GM18511 (cell line): Measurements from ENCODE around the gene AJM1.
A peak's percentile ranks its signal among the peaks of the same experiment; 100 is the strongest.

Experiments used
- ATAC-seq: cut with Tn5 transposase; IDR thresholded peaks from one replicate; pipeline ENCODE4 v1.9.1; 2021; ENCODE audit warnings: mild to moderate bottlenecking, moderate library complexity; ENCODE audit not compliant: unreplicated experiment

Gene AJM1

GRCh38 chr9:136853596-136854112 lies 11.4 kb downstream of the AJM1 start:
- no peak for ATAC-seq

- no peak for ATAC-seq
These were observed 12.0 kb downstream of the AJM1 start for GRCh38 chr9:136854113-136854841.

DNA sequence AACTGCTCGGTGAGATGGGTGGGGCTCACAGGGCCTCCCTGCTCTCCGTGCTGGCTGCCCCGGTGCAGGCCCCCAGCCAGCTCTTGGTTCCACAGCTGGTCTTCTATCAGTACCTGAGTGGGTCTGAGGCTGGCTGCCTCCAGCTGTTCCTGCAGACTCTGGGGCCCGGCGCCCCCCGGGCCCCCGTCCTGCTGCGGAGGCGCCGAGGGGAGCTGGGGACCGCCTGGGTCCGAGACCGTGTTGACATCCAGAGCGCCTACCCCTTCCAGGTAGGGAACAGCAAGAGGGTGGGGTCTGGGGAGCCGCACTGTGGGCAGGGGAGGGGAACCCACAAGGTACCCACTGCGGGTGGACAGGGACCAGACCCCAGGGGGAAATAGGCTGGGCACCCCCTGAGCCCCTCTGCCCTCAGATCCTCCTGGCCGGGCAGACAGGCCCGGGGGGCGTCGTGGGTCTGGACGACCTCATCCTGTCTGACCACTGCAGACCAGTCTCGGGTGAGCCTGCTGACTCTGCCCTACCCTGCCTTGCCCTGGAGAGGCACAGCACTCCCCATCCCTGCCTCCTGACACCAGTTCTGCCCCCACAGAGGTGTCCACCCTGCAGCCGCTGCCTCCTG lies 12.7 kb downstream of the AJM1 start:
- ATAC-seq = no peak

GRCh38 chr9:136855461-136856078 lies 13.3 kb downstream of the AJM1 start:
- ATAC-seq = no peak

- no peak for ATAC-seq
These were observed 13.8 kb downstream of the AJM1 start for GRCh38 chr9:136856079-136856476.

DNA sequence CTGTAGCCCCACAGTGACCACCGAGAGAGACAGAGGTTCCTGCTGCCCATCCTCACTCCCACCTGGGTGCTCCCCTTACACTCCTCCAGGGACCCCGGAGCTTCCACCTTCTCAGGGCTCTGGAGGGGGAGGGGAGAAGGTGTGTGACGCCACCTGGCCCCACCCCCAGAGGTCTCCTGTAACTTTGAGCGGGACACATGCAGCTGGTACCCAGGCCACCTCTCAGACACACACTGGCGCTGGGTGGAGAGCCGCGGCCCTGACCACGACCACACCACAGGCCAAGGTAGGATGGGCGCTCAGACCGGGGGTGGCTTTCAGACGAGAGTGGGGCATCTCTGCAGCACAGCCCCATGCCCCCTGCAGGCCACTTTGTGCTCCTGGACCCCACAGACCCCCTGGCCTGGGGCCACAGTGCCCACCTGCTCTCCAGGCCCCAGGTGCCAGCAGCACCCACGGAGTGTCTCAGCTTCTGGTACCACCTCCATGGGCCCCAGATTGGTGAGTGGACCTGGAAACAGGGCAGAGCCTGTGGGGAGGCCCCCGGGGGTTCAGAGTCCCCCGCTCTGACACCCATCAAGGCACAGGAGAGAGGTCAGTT lies 14.4 kb downstream of the AJM1 start:
- no peak for ATAC-seq

DNA sequence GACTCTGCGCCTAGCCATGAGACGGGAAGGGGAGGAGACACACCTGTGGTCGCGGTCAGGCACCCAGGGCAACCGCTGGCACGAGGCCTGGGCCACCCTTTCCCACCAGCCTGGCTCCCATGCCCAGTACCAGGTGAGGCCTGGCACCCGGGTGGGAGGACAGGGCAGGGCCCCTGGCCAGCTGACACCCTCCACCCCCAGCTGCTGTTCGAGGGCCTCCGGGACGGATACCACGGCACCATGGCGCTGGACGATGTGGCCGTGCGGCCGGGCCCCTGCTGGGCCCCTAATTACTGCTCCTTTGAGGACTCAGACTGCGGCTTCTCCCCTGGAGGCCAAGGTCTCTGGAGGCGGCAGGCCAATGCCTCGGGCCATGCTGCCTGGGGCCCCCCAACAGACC lies 14.9 kb downstream of the AJM1 start:
- ATAC-seq = no peak

DNA sequence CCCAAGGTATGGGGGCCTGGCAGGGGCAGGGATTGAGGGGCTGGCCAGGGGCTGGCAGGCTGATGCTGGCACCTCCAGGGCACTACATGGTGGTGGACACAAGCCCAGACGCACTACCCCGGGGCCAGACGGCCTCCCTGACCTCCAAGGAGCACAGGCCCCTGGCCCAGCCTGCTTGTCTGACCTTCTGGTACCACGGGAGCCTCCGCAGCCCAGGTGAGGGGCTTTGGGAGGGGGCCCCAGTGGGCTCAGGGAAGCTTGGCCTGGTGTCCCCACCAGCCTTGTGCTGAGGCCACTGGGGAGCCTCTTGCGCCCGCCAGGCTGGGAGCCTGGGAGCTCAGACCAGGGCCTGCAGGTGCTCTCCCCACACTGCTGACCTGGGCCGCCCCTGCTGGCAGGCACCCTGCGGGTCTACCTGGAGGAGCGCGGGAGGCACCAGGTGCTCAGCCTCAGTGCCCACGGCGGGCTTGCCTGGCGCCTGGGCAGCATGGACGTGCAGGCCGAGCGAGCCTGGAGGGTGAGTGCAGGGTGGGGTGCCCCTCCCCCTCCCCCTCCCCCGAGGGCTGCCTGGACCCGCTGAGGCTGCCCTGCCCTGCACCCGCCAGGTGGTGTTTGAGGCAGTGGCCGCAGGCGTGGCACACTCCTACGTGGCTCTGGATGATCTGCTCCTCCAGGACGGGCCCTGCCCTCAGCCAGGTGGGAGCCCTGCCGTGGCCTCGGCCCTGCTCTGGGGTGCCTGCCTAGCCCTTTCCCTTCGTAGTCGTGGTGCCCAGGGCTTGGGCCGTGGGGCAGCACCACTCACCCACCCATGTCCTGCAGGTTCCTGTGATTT lies 15.5 kb downstream of the AJM1 start:
- ATAC-seq = no peak

GRCh38 chr9:136858452-136858843 lies 16.2 kb downstream of the AJM1 start:
- ATAC-seq = no peak

GRCh38 chr9:136858844-136859757 lies 16.8 kb downstream of the AJM1 start:
- no peak for ATAC-seq

DNA sequence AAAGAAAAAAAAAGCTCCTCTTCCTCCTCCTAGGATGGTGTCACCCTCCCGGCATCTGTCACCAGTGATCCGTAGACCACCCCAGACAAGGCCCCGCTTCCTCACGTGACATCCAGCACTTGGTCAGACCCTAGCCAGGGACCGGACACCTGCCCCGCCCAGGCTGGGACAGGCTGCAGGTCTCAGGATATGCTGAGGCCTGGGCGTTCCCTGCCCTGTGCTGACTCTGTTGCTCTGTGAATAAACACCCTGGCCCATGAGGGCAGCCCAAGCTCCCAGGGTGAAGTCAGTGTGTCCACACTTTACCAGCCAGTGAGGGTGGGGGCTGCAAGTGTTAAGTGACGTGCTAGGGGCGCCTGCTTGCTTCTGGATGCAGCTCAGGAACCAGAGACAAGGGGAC lies 18.3 kb downstream of the AJM1 start:
- ATAC-seq = no peak

GRCh38 chr9:136860933-136861873 lies 18.9 kb downstream of the AJM1 start:
- ATAC-seq = no peak

GRCh38 chr9:136861874-136862457 lies 19.7 kb downstream of the AJM1 start:
- no peak for ATAC-seq

DNA sequence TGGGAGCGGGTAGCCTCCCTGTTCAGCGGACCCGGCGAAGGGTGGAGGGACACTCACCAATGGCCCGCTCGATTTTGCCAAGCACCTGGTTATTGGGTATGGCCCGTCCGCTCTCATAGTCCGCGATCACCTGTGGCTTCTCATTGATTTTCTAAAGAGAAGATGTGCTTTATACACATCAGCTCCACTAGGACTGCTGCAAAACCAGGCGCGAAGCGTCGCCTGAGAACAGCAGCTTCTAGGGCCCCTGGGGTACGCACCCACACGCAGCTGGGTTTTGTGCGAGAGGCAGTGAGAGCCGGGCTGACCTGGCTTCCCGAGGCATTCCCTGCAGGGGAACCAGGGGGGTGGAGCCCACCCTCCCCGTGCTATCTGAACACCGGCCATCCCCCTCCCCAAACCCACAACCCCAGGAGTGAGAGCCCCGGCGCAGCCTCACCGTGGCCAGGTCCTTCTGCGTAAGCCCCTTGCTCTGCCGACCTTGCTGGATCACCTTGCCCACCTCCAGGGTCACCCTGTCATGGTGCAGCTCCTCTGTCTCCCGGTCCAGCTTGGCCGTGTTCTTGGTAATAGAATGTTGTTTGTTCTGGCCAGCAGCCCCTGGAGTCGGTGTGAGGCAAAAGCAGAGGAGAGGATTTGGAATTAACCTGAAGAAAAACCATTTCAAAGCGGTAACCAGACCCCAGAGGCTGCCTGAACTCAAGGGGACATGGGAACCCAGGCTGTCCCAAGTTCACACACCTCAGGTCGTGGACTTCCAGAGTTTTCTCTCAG lies 20.8 kb downstream of the AJM1 start:
- no peak for ATAC-seq

GRCh38 chr9:136863623-136864273 lies 21.5 kb downstream of the AJM1 start:
- ATAC-seq = no peak

DNA sequence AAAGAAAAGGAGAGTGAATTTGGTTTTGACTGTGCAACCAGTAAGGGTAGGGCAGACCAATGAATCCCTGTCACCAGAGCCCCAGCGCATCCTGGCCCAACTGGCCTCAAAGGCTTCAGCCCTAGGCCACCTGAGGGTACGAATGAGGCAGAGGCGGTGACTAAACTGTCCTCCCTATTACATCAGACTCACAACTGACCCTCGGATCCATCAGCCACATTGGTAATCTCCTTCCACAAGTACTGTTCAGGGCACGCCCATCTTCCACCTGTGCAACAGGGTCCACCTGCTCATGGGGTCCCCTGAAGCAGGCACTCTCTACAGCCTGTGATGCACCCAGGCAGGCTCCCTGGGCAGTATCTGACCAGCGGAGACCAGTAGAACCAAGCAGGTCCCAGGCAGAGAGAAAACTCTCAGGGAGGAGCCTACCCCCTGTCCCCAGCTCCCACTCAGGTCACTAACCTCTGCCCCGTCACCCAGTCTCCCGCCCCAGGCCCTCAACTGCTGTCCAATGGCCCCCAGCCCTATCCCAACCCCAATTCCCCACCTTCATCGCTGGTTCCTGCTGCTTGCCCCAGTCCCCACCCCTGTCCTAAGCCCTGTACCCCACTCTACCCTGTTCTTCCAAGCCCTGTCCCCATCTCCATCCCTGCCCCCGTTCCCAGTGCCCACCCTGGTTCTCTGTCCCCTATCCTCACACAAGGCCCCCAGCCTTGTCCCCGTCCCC lies 22.9 kb downstream of the AJM1 start:
- ATAC-seq = no peak

GRCh38 chr9:136865768-136866103 lies 23.5 kb downstream of the AJM1 start:
- peak; percentile 4 for ATAC-seq
